Measurements from ENCODE around the gene DNASE1L3.
"Not testable (repeated sequence)": the region's sequence is repeated elsewhere in the genome, so short reads cannot be mapped to it uniquely, and the experiment has no call there.

Gene DNASE1L3

GRCh38 chr3:58210761-58211460, at the start of gene DNASE1L3:
DNASE1L3 (minus strand) TSS chr3:58210972; CDS start chr3:58210906, 66 bp downstream.
- DNase-seq = no peak

GRCh38 chr3:58260261-58260731, 49.5 kb upstream of the DNASE1L3 start:
- no peak for DNase-seq

- no peak for DNase-seq
Measured at GRCh38 chr3:58258392-58259055, 47.8 kb upstream of the DNASE1L3 start.

GRCh38 chr3:58256511-58256910, 45.7 kb upstream of the DNASE1L3 start:
- no peak for DNase-seq

- no peak for DNase-seq
Measured at GRCh38 chr3:58256061-58256460, 45.3 kb upstream of the DNASE1L3 start.

GRCh38 chr3:58254144-58254543, 43.4 kb upstream of the DNASE1L3 start:
- no peak for DNase-seq

GRCh38 chr3:58251631-58252035, 40.9 kb upstream of the DNASE1L3 start:
- no peak for DNase-seq

GRCh38 chr3:58250093-58250707, 39.4 kb upstream of the DNASE1L3 start:
- DNase-seq = no peak

- DNase-seq = no peak
Measured at GRCh38 chr3:58249358-58250092, 38.8 kb upstream of the DNASE1L3 start.

- no peak for DNase-seq
Measured at GRCh38 chr3:58246148-58247047, 35.6 kb upstream of the DNASE1L3 start.

- DNase-seq = no peak
Measured at GRCh38 chr3:58243976-58244585, 33.3 kb upstream of the DNASE1L3 start.

GRCh38 chr3:58242860-58243259, 32.1 kb upstream of the DNASE1L3 start:
- DNase-seq = not testable (repeated sequence)

GRCh38 chr3:58242340-58242739, 31.6 kb upstream of the DNASE1L3 start:
- DNase-seq = no peak

GRCh38 chr3:58241306-58242044, 30.7 kb upstream of the DNASE1L3 start:
- DNase-seq = no peak

- no peak for DNase-seq
Measured at GRCh38 chr3:58238830-58239229, 28.1 kb upstream of the DNASE1L3 start.

- DNase-seq = no peak
Measured at GRCh38 chr3:58237941-58238681, 27.3 kb upstream of the DNASE1L3 start.

- peak; percentile 9 for DNase-seq
Measured at GRCh38 chr3:58237238-58237940, 26.6 kb upstream of the DNASE1L3 start, which contains the start of gene ABHD6. ABHD6 (plus strand) TSS chr3:58237792; CDS start chr3:58256587, 18,795 bp downstream.

GRCh38 chr3:58236527-58237237, 25.9 kb upstream of the DNASE1L3 start:
- DNase-seq = no peak

- no peak for DNase-seq
Measured at GRCh38 chr3:58235970-58236369, 25.2 kb upstream of the DNASE1L3 start.

All from cortex of kidney (tissue), 1 donor.